Tibial artery (tissue), 4 donors: ENCODE measurements around the gene CNTN4.

Source experiments
- DNase-seq, 2 donors: peaks; one replicate each; pipeline ENCODE4 v3.0.0-alpha.2; 2019
- H3K27ac ChIP-seq, 2 donors: fragments of 200-600 bp; sonication (generic) in 1 of 2; 1 replicate in 1 of 2; 2 replicates in 1 of 2; pipeline ENCODE4 v1.5.1; 2018 to 2019; ENCODE audit warnings: mild to moderate bottlenecking in 1 of 2
- H3K27me3 ChIP-seq, 2 donors: fragments of 200-600 bp; sonication (generic) in 1 of 2; one replicate each; pipeline versions ENCODE4 v1.5.1 to v1.6.0; 2016 to 2019
- H3K36me3 ChIP-seq, 3 donors: fragments of 200-600 bp; sonication (generic) in 2 of 3; one replicate each; pipeline ENCODE4 v1.5.1; 2016 to 2019; ENCODE audit warnings: mild to moderate bottlenecking in 2 of 3
- H3K4me1 ChIP-seq, 4 donors: fragments of 200-600 bp; sonication (generic) in 2 of 4; 1 replicate in 3 of 4; 2 replicates in 1 of 4; pipeline ENCODE4 v1.5.1; 2016 to 2019
- H3K4me3 ChIP-seq, 2 donors: fragments of 200-600 bp; sonication (generic) in 1 of 2; 1 replicate in 1 of 2; 2 replicates in 1 of 2; pipeline ENCODE4 v1.5.1; 2018 to 2019; ENCODE audit warnings: mild to moderate bottlenecking in 2 of 2
- H3K9me3 ChIP-seq, 3 donors: fragments of 200-600 bp; sonication (generic) in 1 of 3; one replicate each; pipeline ENCODE4 v1.5.1; 2016 to 2019
- CTCF ChIP-seq, 2 experiments: fragments of 200-600 bp in 1 of 2; fragments of 450-650 bp in 1 of 2; IDR thresholded peaks; one replicate each; pipeline ENCODE4 v1.5.1; 2017 to 2019; ENCODE audit warnings: antibody characterized with exemption in 2 of 2, mild to moderate bottlenecking in 1 of 2, moderate library complexity in 1 of 2
- intact Hi-C: fragments of 100-400 bp; cut with DNase I; formaldehyde crosslinking; loops from one replicate; pipeline ENCODE4 v1.15.0; 2023; ENCODE audit warnings: low total_unique reads

Gene CNTN4

GRCh38 chr3:2875699-2876098 is 777.0 kb downstream of the CNTN4 start:
- H3K4me1 ChIP-seq: peaks cover 0 to 35% (median 2%) of the 10 kb centered on the region in 4 donors
- no peak for DNase-seq
- no peak overlapping the region for H3K27ac ChIP-seq
- no peaks in the 10 kb centered on the region for H3K36me3 ChIP-seq
- no peaks in the 10 kb centered on the region for H3K9me3 ChIP-seq
- no peak overlapping the region for H3K4me3 ChIP-seq
- intact Hi-C loops: no loop called here
- H3K27me3 ChIP-seq: no peaks in the 10 kb centered on the region
- TF ChIP-seq CTCF (IDR thresholded peaks at IDR 0.05): no peak

GRCh38 chr3:2876362-2876761 is 777.7 kb downstream of the CNTN4 start:
- no peak overlapping the region for H3K4me3 ChIP-seq
- intact Hi-C loops: no loop called here
- no peaks in the 10 kb centered on the region for H3K36me3 ChIP-seq
- no peak for TF ChIP-seq CTCF (IDR thresholded peaks at IDR 0.05)
- H3K27me3 ChIP-seq: no peaks in the 10 kb centered on the region
- H3K9me3 ChIP-seq: no peaks in the 10 kb centered on the region
- peaks cover 0 to 31% (median 2%) of the 10 kb centered on the region in 4 donors for H3K4me1 ChIP-seq
- DNase-seq: no peak
- H3K27ac ChIP-seq: no peak overlapping the region

GRCh38 chr3:2879023-2879422 is 780.4 kb downstream of the CNTN4 start:
- no peak overlapping the region for H3K4me3 ChIP-seq
- no peak for DNase-seq
- no peaks in the 10 kb centered on the region for H3K36me3 ChIP-seq
- TF ChIP-seq CTCF (IDR thresholded peaks at IDR 0.05): no peak
- intact Hi-C loops: no loop called here
- no peaks in the 10 kb centered on the region for H3K27me3 ChIP-seq
- no peak overlapping the region for H3K27ac ChIP-seq
- H3K4me1 ChIP-seq: peaks cover 0 to 10% (median 0%) of the 10 kb centered on the region in 4 donors
- H3K9me3 ChIP-seq: no peaks in the 10 kb centered on the region

- H3K4me1 ChIP-seq: peaks cover 0 to 4% (median 0%) of the 10 kb centered on the region in 4 donors
- no peaks in the 10 kb centered on the region for H3K9me3 ChIP-seq
- no peak for DNase-seq
- H3K27me3 ChIP-seq: no peaks in the 10 kb centered on the region
- H3K27ac ChIP-seq: no peak overlapping the region
- H3K4me3 ChIP-seq: no peak overlapping the region
- TF ChIP-seq CTCF (IDR thresholded peaks at IDR 0.05): no peak
- intact Hi-C loops: no loop called here
- no peaks in the 10 kb centered on the region for H3K36me3 ChIP-seq
Measured at GRCh38 chr3:2879587-2879986, 780.9 kb downstream of the CNTN4 start.

- no peak overlapping the region for H3K4me3 ChIP-seq
- intact Hi-C loops: no loop called here
- no peak for TF ChIP-seq CTCF (IDR thresholded peaks at IDR 0.05)
- no peak for DNase-seq
- no peak overlapping the region for H3K27ac ChIP-seq
- H3K27me3 ChIP-seq: no peaks in the 10 kb centered on the region
- no peaks in the 10 kb centered on the region for H3K36me3 ChIP-seq
- no peaks in the 10 kb centered on the region for H3K4me1 ChIP-seq
- H3K9me3 ChIP-seq: no peaks in the 10 kb centered on the region
Measured at GRCh38 chr3:2880218-2880756, 781.6 kb downstream of the CNTN4 start.

GRCh38 chr3:2883283-2883682 is 784.6 kb downstream of the CNTN4 start:
- Histone ChIP-seq H3K27me3 (no peaks in the 10 kb centered on the region), H3K27ac (no peak overlapping the region), H3K36me3 (no peaks in the 10 kb centered on the region), H3K4me3 (no peak overlapping the region), H3K9me3 (no peaks in the 10 kb centered on the region), H3K4me1 (no peaks in the 10 kb centered on the region)
- DNase-seq: no peak
- intact Hi-C loops: no loop called here
- no peak for TF ChIP-seq CTCF (IDR thresholded peaks at IDR 0.05)
